ENCODE results near the gene CACNA2D4. TPM values are rescaled to one million over a fixed set of nuclear protein-coding genes. Genes with fewer than 3 reads are reported as not detected.

CACNA2D4 gene
- total RNA-seq, 4 donors from 2014 or later = 1.4 to 3.3 (median 3.0) TPM

DNA sequence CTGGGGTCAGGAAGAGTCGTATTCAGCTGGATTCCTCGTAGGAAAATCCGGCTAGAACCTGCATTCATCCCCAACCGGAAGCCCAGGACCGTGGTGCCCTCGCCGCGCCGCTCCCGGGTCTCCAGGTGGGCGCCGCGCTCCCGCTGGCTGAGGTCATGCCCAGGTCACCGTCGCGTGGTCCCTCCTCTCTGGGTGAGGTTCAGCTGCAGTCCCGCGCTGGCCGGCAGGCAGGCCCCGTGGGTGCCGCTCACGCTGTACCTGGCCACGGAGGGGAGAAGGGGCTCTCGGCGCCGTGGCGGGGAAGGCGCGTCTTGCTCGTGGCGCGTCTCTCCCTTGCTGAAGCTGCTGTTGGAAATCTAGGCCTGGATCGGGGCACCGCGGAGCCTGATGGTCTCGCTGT is 53.6 kb downstream of the CACNA2D4 start:
- H3K4me3 ChIP-seq = no peak overlapping the region
- no peaks in the 10 kb centered on the region for H3K4me1 ChIP-seq
- no peak for TF ChIP-seq CTCF (IDR thresholded peaks at IDR 0.05)
- no peak for TF ChIP-seq POLR2AphosphoS5 (IDR thresholded peaks at IDR 0.05)
- no peak for TF ChIP-seq POLR2A (IDR thresholded peaks at IDR 0.05)
- TF ChIP-seq EP300 (IDR thresholded peaks at IDR 0.05) = no peak
- WGBS, 2 donors (ENCODE audit: low coverage in 1 of 2) = 60% methylated on average over 1 of the region's 37 CpGs; no CpG with 5 or more reads in 1 of the 2 donors
- no peak for ATAC-seq
- H3K27ac ChIP-seq = no peak overlapping the region
- H3K36me3 ChIP-seq = no peaks in the 10 kb centered on the region
- peaks cover 23% of the 10 kb centered on the region for H3K27me3 ChIP-seq
- peaks cover 0 to 10% (median 0%) of the 10 kb centered on the region in 3 donors for H3K9me3 ChIP-seq

DNA sequence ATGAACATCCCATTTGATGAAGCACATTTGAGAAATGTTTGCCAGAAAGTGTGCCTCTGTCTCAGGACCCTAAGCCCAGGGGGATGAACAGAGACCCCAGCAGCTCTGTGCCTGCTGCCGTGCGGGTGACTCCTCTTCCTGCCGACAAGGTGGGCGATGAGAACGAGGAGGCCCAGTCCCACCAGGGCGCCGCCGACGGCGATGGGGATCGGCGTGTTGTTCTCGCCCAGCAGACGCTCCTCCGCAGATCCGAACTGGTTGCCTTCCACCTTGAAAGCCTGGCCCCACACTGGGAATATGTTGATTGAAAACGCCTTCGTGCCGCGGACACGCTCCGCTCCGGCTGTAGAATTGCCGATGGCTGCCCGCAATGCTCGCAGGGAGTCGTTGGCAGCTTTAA is 54.0 kb downstream of the CACNA2D4 start:
- no peak for ATAC-seq
- peaks cover 0 to 6% (median 0%) of the 10 kb centered on the region in 3 donors for H3K9me3 ChIP-seq
- no peak overlapping the region for H3K4me3 ChIP-seq
- H3K36me3 ChIP-seq = no peaks in the 10 kb centered on the region
- no CpG with 5 or more reads among the region's 27 CpGs for WGBS, 2 donors (ENCODE audit: low coverage in 1 of 2)
- H3K27ac ChIP-seq = no peak overlapping the region
- peaks cover 23% of the 10 kb centered on the region for H3K27me3 ChIP-seq
- no peaks in the 10 kb centered on the region for H3K4me1 ChIP-seq
- TF ChIP-seq CTCF (IDR thresholded peaks at IDR 0.05) (no peak), EP300 (IDR thresholded peaks at IDR 0.05) (no peak), POLR2AphosphoS5 (IDR thresholded peaks at IDR 0.05) (no peak), POLR2A (IDR thresholded peaks at IDR 0.05) (no peak)

DNA sequence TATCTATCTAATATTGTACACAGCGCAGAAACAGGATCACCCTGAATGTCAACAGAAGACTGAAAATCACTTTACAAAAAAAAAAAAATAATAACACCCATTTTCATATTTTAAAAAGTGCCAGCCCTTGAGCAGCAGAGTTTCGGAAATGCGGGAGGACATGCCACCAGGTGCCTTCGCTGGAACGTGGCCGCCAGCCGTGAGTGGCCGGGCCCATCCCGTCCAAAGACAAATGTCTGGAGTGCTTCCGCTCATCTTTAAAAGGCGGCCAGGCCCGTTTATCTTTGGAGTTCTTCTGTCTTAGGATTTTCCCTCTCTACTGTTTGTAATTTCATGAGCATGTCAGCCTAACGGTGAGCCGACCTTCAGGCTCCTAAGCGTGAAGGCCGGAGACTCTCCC is 54.6 kb downstream of the CACNA2D4 start:
- Histone ChIP-seq H3K27ac (no peak overlapping the region), H3K36me3 (no peaks in the 10 kb centered on the region), H3K9me3 (no peaks in the 10 kb centered on the region), H3K27me3 (peaks cover 23% of the 10 kb centered on the region), H3K4me3 (no peak overlapping the region), H3K4me1 (no peaks in the 10 kb centered on the region)
- TF ChIP-seq CTCF (IDR thresholded peaks at IDR 0.05) = no peak
- TF ChIP-seq POLR2A (IDR thresholded peaks at IDR 0.05) = no peak
- TF ChIP-seq POLR2AphosphoS5 (IDR thresholded peaks at IDR 0.05) = no peak
- no peak for ATAC-seq
- WGBS, 2 donors (ENCODE audit: low coverage in 1 of 2) = 82 to 87% methylated on average over 15 to 16 of the region's 16 CpGs

GRCh38 chr12:1862973-1863372 is 55.5 kb downstream of the CACNA2D4 start:
- H3K4me1 ChIP-seq = no peaks in the 10 kb centered on the region
- H3K27ac ChIP-seq = no peak overlapping the region
- no peak for ATAC-seq
- no peaks in the 10 kb centered on the region for H3K9me3 ChIP-seq
- H3K36me3 ChIP-seq = no peaks in the 10 kb centered on the region
- H3K4me3 ChIP-seq = no peak overlapping the region
- TF ChIP-seq EP300 (IDR thresholded peaks at IDR 0.05) (no peak), CTCF (IDR thresholded peaks at IDR 0.05) (no peak), POLR2A (IDR thresholded peaks at IDR 0.05) (no peak), POLR2AphosphoS5 (IDR thresholded peaks at IDR 0.05) (no peak)
- H3K27me3 ChIP-seq = peaks cover 32% of the 10 kb centered on the region

GRCh38 chr12:1859643-1860042 is 58.8 kb downstream of the CACNA2D4 start:
- no peaks in the 10 kb centered on the region for H3K4me1 ChIP-seq
- H3K4me3 ChIP-seq = no peak overlapping the region
- no peaks in the 10 kb centered on the region for H3K36me3 ChIP-seq
- H3K27ac ChIP-seq = no peak overlapping the region
- H3K27me3 ChIP-seq = peaks cover 16% of the 10 kb centered on the region
- 78 to 83% methylated on average over 4 to 5 of the region's 7 CpGs for WGBS, 2 donors (ENCODE audit: low coverage in 1 of 2)
- TF ChIP-seq POLR2AphosphoS5 (IDR thresholded peaks at IDR 0.05) = no peak
- TF ChIP-seq CTCF (IDR thresholded peaks at IDR 0.05) = no peak
- TF ChIP-seq EP300 (IDR thresholded peaks at IDR 0.05) = no peak
- TF ChIP-seq POLR2A (IDR thresholded peaks at IDR 0.05) = no peak
- H3K9me3 ChIP-seq = peaks cover 0 to 24% (median 0%) of the 10 kb centered on the region in 3 donors
- ATAC-seq = no peak

Data from gastroesophageal sphincter (tissue), 4 donors.